ENCODE results near the gene CTSC. TPM values are rescaled to one million over a fixed set of nuclear protein-coding genes. Genes with fewer than 3 reads are reported as not detected.
"Not testable (repeated sequence)": the region's sequence is repeated elsewhere in the genome, so short reads cannot be mapped to it uniquely, and the experiment has no call there.

CTSC gene
- polyA plus RNA-seq, 3 donors: 239 to 275 (median 265) TPM

- DNase-seq (ENCODE audit: extremely low read depth in 1 of 11, low read depth in 9 of 11, low spot score in 4 of 11): no peak
Observed at GRCh38 chr11:88250566-88251242, 86.8 kb downstream of the CTSC start.

- no peak for DNase-seq (ENCODE audit: extremely low read depth in 1 of 11, low read depth in 9 of 11, low spot score in 4 of 11)
Observed at GRCh38 chr11:88249706-88250105, 87.8 kb downstream of the CTSC start.

- no peak for DNase-seq (ENCODE audit: extremely low read depth in 1 of 11, low read depth in 9 of 11, low spot score in 4 of 11)
Observed at GRCh38 chr11:88246696-88247095, 90.8 kb downstream of the CTSC start.

- DNase-seq (ENCODE audit: extremely low read depth in 1 of 11, low read depth in 9 of 11, low spot score in 4 of 11): not testable (repeated sequence)
Observed at GRCh38 chr11:88245576-88245975, 92.0 kb downstream of the CTSC start.

Other genes starting within 250 kb of the CTSC start
- gene RAB38, start 162.3 kb downstream of the CTSC start, polyA plus RNA-seq (ENCODE audit: insufficient read length in 3 of 3): 10 to 100 TPM; 19.9 to 22.4 (median 22.2) TPM

Data from renal cortex interstitium (tissue), 11 donors.